ENCODE results near the gene CDHR3. TPM values are rescaled to one million over a fixed set of nuclear protein-coding genes. Genes with fewer than 3 reads are reported as not detected.

CDHR3 gene
- total and polyA plus RNA-seq, 2 of the 8 experiments (the other 6 are each of a cell fraction or from before 2014, with no cell fraction given), result 6.4 to 6.8 TPM

- Histone ChIP-seq H3K18ac (ENCODE audit: extremely low read depth, low read length) (no peak overlapping the region), H3K9ac (replicated peaks in 1 of 4; ENCODE audit: extremely low read depth in 1 of 4, low read depth in 3 of 4, low read length in 3 of 4) (no peak overlapping the region), H3K27ac (ENCODE audit: low read depth, low read length) (no peak overlapping the region), H2BK120ac (replicated peaks; ENCODE audit: low read depth, low read length) (no peak overlapping the region), H3K9me3 (ENCODE audit: insufficient read depth in 2 of 2, low read depth in 1 of 2, low read length in 1 of 2) (peaks cover 3 to 6% of the 10 kb centered on the region in 2 experiments; a peak in 3 of 4 replicates), H3K79me1 (ENCODE audit: low read depth, low read length) (no peaks in the 10 kb centered on the region), H2BK20ac (ENCODE audit: low read length) (no peak overlapping the region), H3K23ac (ENCODE audit: insufficient read length) (no peak overlapping the region), H3K14ac (ENCODE audit: insufficient read length) (no peak overlapping the region), H3K23me2 (ENCODE audit: low read depth, low read length) (no peaks in the 10 kb centered on the region), H3K79me2 (ENCODE audit: control insufficient read depth in 1 of 2, insufficient read depth in 2 of 2, low read length in 2 of 2) (no peaks in the 10 kb centered on the region), H4K8ac (ENCODE audit: extremely low read depth, insufficient read depth, low read length) (no peak overlapping the region), H3K4me1 (replicated peaks in 1 of 4; ENCODE audit: control insufficient read depth in 3 of 4, insufficient read depth in 4 of 4, low read length in 3 of 4) (no peaks in the 10 kb centered on the region), H4K91ac (replicated peaks; ENCODE audit: insufficient read length, low read length) (no peak overlapping the region), H3K36me3 (ENCODE audit: control insufficient read depth in 2 of 4, insufficient read depth in 4 of 4, low read length in 3 of 4) (peaks cover 0 to 2% (median 0%) of the 10 kb centered on the region in 4 experiments; a peak in 1 of 8 replicates), H2BK5ac (ENCODE audit: low read depth, low read length) (no peak overlapping the region), H2BK15ac (ENCODE audit: low read length) (no peak overlapping the region), H3K56ac (replicated peaks; ENCODE audit: insufficient read length, low read depth, low read length) (no peak overlapping the region), H4K20me1 (replicated peaks in 1 of 2; ENCODE audit: control insufficient read depth in 1 of 2, insufficient read depth in 2 of 2, low read length in 2 of 2) (no peaks in the 10 kb centered on the region), H4K5ac (ENCODE audit: insufficient read length, low read depth, low read length) (no peak overlapping the region), H3K4me2 (ENCODE audit: insufficient read depth in 1 of 2, low read depth in 2 of 2, low read length in 2 of 2) (no peak overlapping the region), H3K27me3 (replicated peaks in 1 of 4; ENCODE audit: control insufficient read depth in 3 of 4, extremely low read depth in 1 of 4, insufficient read depth in 3 of 4, low read length in 3 of 4) (no peaks in the 10 kb centered on the region), H2AK5ac (ENCODE audit: low read depth, low read length) (no peak overlapping the region), H2AFZ (ENCODE audit: low read length) (no peak overlapping the region), H3K4ac (replicated peaks; ENCODE audit: insufficient read length, low read depth, low read length) (no peak overlapping the region), H3K4me3 (ENCODE audit: extremely low read depth in 1 of 4, insufficient read depth in 2 of 4, low read depth in 3 of 4, low read length in 4 of 4) (no peak overlapping the region), H2BK12ac (ENCODE audit: low read depth, low read length) (no peak overlapping the region)
- whole genome bisulfite sequencing, 2 experiments (ENCODE audit: extremely low coverage in 1 of 2, insufficient coverage in 1 of 2, insufficient read length in 1 of 2, insufficient replicate concordance in 2 of 2, low coverage in 1 of 2, low lambda C conversion rate in 2 of 2, missing lambda C conversion rate in 1 of 2), result 96% methylated on average over 3 of the region's 3 CpGs; no CpG with 5 or more reads in 1 of the 2 experiments
- ChIA-PET POLR2A (ENCODE audit: partially characterized antibody) (interaction anchor here (1.4 kb wide), 1 partner anchor 34 kb away, joined by 4 read pairs; no protein-coding TSS in a partner anchor), CTCF (ENCODE audit: partially characterized antibody) (interaction anchor here (0.6 to 1.4 kb wide), 4 partner anchors 18 to 96 kb away, joined by 3 to 4 read pairs (median 3); no protein-coding TSS in a partner anchor)
- FAIRE-seq (no peak), DNase-seq (ENCODE audit: low read depth in 1 of 2, low spot score in 2 of 2) (no peak)
- TF ChIP-seq FOSL1 (IDR thresholded peaks at IDR 0.05; ENCODE audit: insufficient read depth, low read depth, low read length), result no peak
- TF ChIP-seq RAD21 (IDR thresholded peaks at IDR 0.05 in 1 of 2, conservative IDR thresholded peaks at IDR 0.05 in 1 of 2; ENCODE audit: low read depth in 2 of 2, low read length in 2 of 2), result no peak
- no peak for TF ChIP-seq EGR1 (IDR thresholded peaks at IDR 0.05; ENCODE audit: borderline replicate concordance, low read depth, low read length)
- TF ChIP-seq TEAD4 (IDR thresholded peaks at IDR 0.05; ENCODE audit: low read depth, low read length), result no peak
- TF ChIP-seq SRF (IDR thresholded peaks at IDR 0.05; ENCODE audit: low read depth, low read length), result no peak
- no peak for TF ChIP-seq BCL11A (IDR thresholded peaks at IDR 0.05; ENCODE audit: low read depth in 2 of 2, low read length in 2 of 2)
- no peak for TF ChIP-seq GABPA (IDR thresholded peaks at IDR 0.05; ENCODE audit: borderline replicate concordance, insufficient read depth, low read length)
- TF ChIP-seq CHD1 (IDR thresholded peaks at IDR 0.05; ENCODE audit: low read depth, low read length), result no peak
- TF ChIP-seq, protein P1, sequence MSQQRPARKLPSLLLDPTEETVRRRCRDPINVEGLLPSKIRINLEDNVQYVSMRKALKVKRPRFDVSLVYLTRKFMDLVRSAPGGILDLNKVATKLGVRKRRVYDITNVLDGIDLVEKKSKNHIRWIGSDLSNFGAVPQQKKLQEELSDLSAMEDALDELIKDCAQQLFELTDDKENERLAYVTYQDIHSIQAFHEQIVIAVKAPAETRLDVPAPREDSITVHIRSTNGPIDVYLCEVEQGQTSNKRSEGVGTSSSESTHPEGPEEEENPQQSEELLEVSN (IDR thresholded peaks at IDR 0.05), result no peak
- TF ChIP-seq ATF3 (IDR thresholded peaks at IDR 0.05; ENCODE audit: insufficient read depth, low read depth, low read length), result no peak
- no peak for TF ChIP-seq NRF1 (IDR thresholded peaks at IDR 0.05; ENCODE audit: low read depth, low read length)
- TF ChIP-seq RBBP5 (IDR thresholded peaks at IDR 0.05; ENCODE audit: borderline replicate concordance, low read depth, low read length), result no peak
- no peak for TF ChIP-seq CEBPB (IDR thresholded peaks at IDR 0.05; ENCODE audit: low read depth, low read length)
Measured at GRCh38 chr7:105954711-105955110, 8.4 kb upstream of the CDHR3 start.
